Fibroblast of skin of right biceps (primary cell): ENCODE data around the gene KRTAP9-8.
A peak's percentile ranks its signal among the peaks of the same experiment; 100 is the strongest.
"Not testable (repeated sequence)": the region's sequence is repeated elsewhere in the genome, so short reads cannot be mapped to it uniquely, and the experiment has no call there.

ENCODE experiments used
- DNase-seq: peaks from one replicate; pipeline ENCODE4 v3.0.0-alpha.2; 2013

Gene KRTAP9-8, protein sequence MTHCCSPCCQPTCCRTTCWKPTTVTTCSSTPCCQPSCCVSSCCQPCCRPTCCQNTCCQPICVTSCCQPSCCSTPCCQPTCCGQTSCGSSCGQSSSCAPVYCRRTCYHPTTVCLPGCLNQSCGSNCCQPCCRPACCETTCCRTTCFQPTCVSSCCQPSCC

DNA sequence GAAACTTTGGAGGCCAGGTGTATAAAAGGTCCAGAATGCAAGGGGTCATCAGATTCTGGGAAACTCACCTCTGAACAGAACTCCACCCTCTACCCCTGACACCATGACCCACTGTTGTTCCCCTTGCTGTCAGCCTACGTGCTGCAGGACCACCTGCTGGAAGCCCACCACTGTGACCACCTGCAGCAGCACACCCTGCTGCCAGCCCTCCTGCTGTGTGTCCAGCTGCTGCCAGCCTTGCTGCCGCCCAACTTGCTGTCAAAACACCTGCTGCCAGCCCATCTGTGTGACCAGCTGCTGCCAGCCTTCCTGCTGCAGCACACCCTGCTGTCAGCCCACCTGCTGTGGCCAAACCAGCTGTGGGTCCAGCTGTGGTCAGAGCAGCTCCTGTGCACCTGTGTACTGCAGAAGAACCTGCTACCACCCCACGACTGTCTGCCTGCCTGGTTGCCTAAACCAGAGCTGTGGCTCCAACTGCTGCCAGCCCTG, at the start of gene KRTAP9-8:
TSS of gene KRTAP9-8 (plus strand) at position 51 of the 489 bp plus-strand sequence. CDS start at position 104, 53 bp downstream.
- DNase-seq: not testable (repeated sequence)

DNA sequence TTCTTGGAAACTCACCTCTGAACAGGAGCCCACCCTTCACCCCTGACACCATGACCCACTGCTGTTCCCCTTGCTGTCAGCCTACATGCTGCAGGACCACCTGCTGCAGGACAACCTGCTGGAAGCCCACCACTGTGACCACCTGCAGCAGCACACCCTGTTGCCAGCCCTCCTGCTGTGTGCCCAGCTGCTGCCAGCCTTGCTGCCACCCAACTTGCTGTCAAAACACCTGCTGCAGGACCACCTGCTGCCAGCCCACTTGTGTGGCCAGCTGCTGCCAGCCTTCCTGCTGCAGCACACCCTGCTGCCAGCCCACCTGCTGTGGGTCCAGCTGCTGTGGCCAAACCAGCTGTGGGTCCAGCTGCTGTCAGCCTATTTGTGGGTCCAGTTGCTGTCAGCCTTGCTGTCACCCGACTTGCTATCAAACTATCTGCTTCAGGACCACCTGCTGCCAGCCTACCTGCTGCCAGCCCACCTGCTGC, 47.9 kb upstream of the KRTAP9-8 start, which contains the start of gene KRTAP9-1:
TSS of gene KRTAP9-1 (plus strand) at position 51 of the 482 bp plus-strand sequence. CDS start at position 51, 0 bp downstream.
- DNase-seq: not testable (repeated sequence)

DNA sequence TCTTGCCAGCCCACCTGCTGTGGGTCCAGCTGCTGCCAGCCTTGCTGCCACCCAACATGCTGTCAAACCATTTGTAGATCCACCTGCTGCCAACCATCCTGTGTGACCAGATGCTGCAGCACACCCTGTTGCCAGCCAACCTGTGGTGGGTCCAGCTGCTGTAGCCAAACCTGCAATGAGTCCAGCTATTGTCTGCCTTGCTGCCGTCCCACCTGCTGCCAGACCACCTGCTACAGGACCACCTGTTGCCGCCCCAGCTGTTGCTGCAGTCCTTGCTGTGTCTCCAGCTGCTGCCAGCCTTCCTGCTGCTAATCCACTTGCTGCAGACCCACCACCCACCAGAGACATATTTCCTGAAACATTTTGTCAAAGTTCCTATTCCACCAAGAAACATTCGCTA, 47.5 kb upstream of the KRTAP9-8 start:
- DNase-seq: no peak

DNA sequence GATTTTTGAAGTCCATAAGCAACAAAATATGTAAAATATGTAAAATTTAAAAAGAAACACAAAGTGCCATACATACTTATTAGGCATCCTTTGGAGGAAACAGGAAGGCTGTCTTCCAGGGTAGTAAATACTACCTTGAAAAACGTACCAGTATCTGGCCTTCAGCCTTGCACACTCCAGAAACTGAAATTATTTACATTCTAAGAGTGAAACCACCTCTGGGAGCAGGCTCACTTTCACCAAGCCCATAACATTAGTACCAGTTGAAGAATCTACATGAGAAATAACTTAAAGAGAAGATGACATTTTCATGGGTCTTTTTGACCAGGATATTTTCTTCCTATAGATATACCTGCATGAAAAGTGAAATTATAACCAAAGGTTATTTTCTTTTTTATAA, 41.7 kb upstream of the KRTAP9-8 start:
- DNase-seq: no peak

DNA sequence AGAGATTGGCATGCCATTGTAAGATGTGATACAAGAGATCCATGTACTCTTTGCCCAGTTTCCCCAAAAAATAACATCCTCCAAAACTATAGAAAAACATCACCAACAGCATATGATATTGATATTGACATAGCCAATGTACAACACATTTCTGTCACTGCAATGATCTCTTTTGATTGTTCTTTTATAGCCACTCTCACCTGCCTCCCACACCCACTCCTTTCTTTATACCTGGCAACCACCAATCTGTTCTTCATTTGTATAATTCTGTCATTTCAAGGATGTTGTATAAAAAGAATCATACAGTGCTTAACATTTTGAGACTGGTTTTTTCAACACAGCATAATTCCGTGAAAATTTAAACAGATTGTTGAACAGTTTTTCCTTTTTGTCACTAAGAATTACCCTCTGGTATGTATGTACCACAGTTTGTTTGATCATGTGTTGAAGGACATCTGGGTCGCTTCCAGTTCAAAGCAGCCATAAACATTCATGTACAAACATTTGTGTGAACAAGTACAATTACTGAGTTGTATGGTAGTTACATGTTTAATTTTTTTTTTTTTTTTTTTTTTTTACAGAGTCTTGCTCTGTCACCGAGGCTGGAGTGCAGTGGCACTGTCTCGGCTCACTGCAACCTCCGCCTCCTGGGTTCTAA, 38.2 kb upstream of the KRTAP9-8 start:
- no peak for DNase-seq

DNA sequence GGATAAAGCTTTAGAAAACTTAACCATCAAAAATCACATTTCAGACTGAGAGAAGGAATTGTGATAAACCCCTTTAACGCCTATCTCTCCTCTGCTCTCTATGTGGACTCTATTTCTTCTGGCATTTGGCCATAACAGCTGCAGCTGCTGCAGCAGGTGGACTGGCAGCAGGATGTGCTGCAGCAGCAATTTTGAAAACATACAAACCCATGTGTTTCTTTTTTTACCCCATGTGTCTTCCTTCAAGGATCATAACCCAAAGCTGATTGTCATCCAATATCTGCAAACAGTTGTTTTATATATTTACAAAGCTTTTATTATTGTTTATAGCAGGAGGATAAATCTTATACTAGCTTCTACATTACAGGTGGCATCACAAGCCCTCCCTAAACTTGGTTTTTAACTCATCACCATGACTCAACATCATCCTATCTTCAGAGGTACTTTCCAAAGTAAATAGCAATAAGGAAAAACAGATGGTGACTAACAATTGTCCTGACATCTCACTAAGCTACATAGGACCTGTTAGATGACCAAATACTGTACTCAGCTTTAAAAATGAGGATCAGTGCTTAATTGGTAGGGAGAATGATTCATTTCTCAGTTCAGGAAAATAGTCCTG, 25.8 kb upstream of the KRTAP9-8 start:
- DNase-seq: peak; percentile 45

DNA sequence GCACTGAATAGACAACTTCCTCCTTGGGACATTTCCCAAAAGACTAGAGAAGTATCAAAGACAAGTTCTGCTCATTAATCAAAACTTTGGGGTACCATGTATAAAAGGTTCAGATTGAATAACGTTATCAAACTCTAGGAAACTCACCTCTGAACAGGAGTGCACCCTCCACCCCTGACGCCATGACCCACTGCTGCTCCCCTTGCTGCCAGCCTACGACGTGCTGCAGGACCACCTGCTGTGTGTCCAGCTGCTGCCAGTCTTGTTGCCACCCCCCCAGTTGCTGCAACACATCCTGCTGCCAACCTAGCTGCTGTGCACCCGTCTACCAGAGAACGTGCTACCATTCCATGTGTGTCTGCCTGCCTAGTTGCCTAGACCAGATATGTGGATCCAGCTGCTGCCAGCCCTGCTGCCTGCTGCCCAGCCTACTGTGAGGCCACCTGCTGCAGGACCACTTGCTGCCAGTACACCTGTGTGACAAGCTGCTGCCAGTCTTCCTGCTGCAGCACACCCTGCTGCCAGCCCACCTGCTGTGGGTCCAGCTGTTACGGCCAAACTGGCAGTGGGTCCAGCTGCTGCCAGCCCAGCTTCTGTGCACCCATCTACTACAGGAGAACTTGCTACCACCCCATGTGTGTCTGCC, 25.2 kb upstream of the KRTAP9-8 start:
- DNase-seq: no peak

DNA sequence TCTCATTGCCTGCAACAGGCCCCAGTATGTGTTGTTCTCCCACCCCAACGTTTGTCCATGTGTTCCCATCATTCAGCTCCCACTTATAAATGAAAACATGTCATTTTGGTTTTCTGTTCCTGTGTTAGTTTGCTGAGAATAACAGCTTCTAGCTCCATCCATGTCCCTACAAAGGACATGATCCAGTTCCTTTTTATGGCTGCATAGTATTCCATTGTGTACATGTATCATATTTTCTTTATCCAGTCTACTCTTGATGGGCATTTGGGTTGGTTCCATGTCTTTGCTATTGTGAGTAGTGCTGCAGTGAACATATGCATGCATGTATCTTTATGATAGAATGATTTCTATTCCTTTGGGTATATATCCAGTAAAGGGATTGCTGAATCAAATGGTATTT, 22.1 kb upstream of the KRTAP9-8 start:
- DNase-seq: no peak

DNA sequence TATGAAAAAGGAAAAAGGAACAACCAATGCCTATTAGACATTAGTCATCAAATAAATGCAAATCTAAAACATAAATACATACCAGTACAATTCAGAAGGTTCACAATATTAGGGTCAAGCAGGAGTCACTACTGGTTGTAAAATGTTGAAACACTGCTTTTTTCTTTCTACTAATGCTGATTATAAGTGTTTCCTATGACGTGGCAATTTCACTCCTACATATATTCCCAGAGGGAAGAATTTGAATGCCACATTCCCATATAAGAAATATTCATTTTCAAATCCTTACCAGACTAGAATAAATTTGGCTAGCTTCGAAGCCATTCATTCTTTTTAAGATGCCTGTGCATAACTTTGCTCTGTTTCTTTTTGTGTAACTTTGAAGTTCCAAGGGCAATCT, 14.0 kb upstream of the KRTAP9-8 start:
- DNase-seq: peak; percentile 18

DNA sequence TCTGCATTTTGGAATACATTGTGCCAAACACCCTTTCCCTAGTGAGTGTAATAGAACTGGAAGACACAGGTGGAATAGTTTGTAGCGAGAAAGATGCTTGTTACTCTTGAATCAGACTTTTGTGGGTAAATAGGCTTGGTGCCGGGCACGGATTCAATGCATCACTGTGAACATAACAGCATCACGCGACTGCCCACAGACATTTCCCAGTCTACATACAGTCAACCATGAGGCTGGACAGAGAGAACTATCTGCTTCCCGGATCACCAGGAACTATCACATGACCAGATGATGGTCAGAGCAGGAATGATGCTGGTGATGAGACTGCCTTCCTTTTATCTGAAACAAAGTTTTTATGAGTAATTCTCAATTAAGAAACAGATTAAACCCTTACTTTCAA, 11.7 kb upstream of the KRTAP9-8 start:
- no peak for DNase-seq

DNA sequence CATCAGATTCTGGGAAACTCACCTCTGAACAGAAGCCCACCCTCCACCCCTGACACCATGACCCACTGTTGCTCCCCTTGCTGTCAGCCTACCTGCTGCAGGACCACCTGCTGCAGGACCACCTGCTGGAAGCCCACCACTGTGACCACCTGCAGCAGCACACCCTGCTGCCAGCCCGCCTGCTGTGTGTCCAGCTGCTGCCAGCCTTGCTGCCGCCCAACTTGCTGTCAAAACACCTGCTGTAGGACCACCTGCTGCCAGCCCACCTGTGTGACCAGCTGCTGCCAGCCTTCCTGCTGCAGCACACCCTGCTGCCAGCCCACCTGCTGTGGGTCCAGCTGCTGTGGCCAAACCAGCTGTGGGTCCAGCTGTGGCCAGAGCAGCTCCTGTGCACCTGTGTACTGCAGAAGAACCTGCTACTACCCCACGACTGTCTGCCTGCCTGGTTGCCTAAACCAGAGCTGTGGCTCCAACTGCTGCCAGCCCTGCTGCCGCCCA, 11.2 kb upstream of the KRTAP9-8 start, which contains the start of gene KRTAP9-2:
TSS of gene KRTAP9-2 (plus strand) at position 51 of the 498 bp plus-strand sequence. CDS start at position 58, 7 bp downstream.
- not testable (repeated sequence) for DNase-seq

DNA sequence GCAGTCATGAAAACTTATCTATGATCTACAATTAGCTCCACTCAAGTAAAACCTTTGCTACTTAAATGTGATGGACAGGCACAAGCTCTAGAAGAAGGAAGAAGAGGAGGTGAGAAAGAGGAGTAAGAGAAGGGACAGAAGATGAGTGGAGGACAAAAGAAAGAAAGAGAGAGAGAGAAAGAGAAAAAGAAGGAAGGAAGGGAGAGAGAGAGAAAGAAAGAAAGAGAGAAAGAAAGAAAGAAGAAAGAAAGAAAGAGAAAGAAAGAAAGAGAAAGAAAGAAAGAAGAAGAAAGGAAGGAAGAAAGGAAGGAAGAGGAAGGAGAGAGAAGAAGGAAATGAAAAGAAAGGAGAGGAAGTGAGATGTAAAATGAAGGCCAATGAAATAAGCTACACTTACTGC, 7.7 kb upstream of the KRTAP9-8 start:
- no peak for DNase-seq

DNA sequence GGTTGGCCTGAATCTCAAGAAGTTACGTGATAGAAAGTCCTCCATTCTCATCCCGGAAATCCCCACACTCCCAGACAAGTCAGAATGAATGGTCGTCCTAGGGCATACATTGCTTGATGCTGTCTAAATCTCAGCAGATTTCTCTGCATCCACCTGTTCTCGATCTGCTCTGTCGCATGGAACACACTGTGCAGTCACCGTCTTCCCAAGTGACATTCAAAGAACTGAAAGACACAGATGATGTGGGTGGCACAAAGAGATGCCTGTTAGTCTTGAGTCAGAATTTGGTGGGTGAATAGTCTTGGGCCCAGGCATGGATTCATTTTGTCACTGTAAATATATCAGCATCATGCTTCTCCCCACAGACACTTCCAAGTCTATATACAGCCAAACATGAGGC, 6.1 kb upstream of the KRTAP9-8 start:
- DNase-seq: no peak

DNA sequence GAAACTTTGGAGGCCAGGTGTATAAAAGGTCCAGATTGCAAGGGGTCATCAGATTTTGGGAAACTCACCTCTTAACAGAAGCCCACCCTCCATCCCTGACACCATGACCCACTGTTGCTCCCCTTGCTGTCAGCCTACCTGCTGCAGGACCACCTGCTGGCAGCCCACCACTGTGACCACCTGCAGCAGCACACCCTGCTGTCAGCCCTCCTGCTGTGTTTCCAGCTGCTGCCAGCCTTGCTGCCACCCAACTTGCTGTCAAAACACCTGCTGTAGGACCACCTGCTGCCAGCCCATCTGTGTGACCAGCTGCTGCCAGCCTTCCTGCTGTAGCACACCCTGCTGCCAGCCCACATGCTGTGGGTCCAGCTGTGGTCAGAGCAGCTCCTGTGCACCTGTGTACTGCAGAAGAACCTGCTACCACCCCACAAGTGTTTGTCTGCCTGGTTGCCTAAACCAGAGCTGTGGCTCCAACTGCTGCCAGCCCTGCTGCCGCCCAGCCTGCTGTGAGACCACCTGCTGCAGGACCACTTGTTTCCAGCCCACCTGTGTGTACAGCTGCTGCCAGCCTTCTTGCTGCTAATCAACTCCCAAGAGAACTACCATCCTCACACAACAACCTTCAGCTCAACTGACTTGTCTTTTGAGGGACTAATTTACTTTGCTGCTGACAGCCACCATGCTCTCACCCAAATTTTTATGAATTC, 5.2 kb upstream of the KRTAP9-8 start, which contains the start of gene KRTAP9-3:
TSS of gene KRTAP9-3 (plus strand) at position 51 of the 707 bp plus-strand sequence. CDS start at position 104, 53 bp downstream.
- not testable (repeated sequence) for DNase-seq

DNA sequence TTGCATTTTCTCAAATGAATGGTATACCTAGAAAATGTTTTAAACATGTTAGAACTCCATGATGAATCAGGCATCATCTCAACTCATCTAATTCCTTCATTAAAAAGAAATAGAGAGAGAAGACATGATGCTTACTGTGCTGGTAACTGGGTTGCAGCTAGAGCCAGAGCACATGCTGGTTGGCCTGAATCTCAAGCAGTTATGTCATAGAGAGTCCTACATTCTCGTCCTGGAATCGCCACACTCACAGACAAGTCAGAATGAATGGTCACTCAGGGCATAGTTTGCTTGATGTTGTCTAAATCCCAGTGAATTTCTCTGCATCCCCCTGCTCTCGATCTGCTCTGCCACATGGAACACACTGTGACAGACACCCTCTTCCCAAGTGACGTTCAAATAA, 683 bp upstream of the KRTAP9-8 start:
- not testable (repeated sequence) for DNase-seq

DNA sequence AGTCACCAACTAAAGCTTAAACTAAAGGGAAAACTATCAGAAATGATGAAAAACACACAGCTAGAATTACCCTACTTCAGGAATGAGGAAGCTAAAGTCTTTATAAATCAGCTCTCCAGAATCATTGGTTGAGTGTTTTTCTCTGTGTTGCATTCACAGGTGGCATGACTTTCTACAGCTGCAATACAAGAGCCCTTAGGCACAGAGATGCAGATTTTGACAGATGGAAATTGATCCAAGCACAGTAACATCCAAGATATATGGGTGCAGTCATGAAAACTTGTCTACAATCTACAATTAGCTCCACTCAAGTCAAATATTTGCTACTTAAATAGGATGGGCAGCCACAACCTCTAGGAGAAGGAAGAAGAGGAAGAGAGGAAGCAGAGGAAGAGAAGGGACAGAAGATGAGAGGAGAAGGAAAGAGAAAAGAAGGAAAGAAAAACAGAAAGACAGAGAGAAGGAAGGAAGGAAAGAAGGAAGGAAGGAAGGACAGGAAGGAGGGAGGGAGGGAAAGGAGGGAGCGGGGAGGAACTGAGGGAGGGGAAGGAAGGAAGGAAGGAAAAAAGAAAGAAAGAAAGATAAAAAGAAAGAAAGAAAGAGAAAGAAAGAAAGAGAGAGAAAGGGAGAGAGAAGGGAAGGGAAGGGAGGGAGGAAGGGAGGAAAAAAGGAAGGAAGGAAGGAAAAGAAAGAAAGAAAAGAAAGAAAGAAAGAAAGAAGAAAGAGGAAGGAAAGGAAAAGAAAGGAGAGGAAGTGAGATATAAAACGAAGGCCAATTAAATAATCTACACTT, 9.4 kb downstream of the KRTAP9-8 start:
- DNase-seq: not testable (repeated sequence)

DNA sequence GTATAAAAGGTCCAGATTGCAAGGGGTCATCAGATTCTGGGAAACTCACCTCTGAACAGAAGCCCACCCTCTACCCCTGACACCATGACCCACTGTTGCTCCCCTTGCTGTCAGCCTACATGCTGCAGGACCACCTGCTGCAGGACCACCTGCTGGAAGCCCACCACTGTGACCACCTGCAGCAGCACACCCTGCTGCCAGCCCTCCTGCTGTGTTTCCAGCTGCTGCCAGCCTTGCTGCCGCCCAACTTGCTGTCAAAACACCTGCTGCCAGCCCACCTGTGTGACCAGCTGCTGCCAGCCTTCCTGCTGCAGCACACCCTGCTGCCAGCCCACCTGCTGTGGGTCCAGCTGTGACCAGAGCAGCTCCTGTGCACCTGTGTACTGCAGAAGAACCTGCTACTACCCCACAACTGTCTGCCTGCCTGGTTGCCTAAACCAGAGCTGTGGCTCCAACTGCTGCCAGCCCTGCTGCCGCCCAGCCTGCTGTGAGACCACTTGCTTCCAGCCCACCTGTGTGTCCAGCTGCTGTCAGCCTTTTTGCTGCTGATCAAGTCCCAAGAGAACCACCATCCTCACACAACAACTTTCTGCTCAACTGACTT, 11.9 kb downstream of the KRTAP9-8 start, which contains the start of gene KRTAP9-4:
TSS of gene KRTAP9-4 (plus strand) at position 51 of the 604 bp plus-strand sequence. CDS start at position 85, 34 bp downstream.
- DNase-seq: not testable (repeated sequence)

DNA sequence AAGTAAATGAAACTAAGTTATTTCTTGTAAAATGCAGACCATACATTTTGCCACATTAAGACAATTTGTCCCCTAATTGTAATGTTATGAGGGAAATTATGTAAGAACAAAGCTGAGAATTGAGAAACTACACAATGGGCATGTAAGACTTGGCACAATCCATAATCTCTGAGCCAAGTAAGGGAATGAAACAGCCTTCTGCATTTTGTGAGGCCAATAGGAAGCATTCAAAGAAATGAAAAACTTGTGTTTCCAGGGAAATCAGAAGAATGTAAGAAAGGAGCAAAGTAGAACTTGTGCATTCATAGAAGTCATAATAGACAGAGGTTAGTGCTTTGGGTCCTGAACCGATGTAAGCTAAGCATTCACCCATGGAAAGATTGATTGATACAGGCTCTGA, 13.5 kb downstream of the KRTAP9-8 start:
- DNase-seq: no peak

DNA sequence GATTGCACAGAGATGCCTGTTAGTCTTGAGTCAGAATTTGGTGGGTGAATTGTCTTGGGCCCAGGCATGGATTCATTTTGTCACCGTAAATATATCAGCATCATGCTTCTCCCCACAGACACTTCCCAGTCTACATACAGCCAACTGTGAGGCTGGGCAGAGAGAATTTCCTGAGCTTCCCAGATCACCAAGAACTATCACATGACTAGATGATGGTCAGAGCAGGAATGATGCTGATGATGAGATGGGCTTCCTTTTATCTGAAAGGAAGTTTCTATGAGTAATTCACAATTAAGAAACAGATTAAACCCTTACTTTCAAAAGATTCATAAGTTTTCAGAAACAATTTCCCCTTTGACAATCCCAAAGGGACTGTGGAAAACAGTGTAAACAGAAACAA, 17.1 kb downstream of the KRTAP9-8 start:
- DNase-seq: peak; percentile 17
